CD4-positive, alpha-beta T cell treated with Interleukin-2 at 100 ng/mL for 4 hours (primary cell): ENCODE measurements around the gene SYNRG.
"Not testable (repeated sequence)": the region's sequence is repeated elsewhere in the genome, so short reads cannot be mapped to it uniquely, and the experiment has no call there.

Experiments used
- DNase-seq: peaks from one replicate; pipeline ENCODE4 v3.0.0-alpha.2; 2020; ENCODE audit warnings: low spot score

SYNRG gene

GRCh38 chr17:37609170-37610040 is at the start of gene SYNRG:
Gene SYNRG (minus strand): TSS chr17:37609418. CDS start chr17:37609355, 63 bp downstream.
- peak; percentile 95 for DNase-seq

GRCh38 chr17:37657202-37657601 is 48.0 kb upstream of the SYNRG start:
- DNase-seq: no peak

GRCh38 chr17:37651849-37652248 is 42.6 kb upstream of the SYNRG start:
- no peak for DNase-seq

- DNase-seq: no peak
Measured at GRCh38 chr17:37650419-37651003, 41.3 kb upstream of the SYNRG start.

GRCh38 chr17:37648555-37648954 is 39.3 kb upstream of the SYNRG start:
- DNase-seq: no peak

GRCh38 chr17:37647856-37648255 is 38.6 kb upstream of the SYNRG start:
- DNase-seq: no peak

- no peak for DNase-seq
Measured at GRCh38 chr17:37643869-37644268, 34.7 kb upstream of the SYNRG start.

- peak; percentile 93 for DNase-seq
Measured at GRCh38 chr17:37643118-37643766, 34.0 kb upstream of the SYNRG start, which contains the start of gene DDX52. Gene DDX52 (minus strand): TSS chr17:37643446. CDS start chr17:37643420, 26 bp downstream.

GRCh38 chr17:37642681-37643080 is 33.5 kb upstream of the SYNRG start:
- DNase-seq: no peak

GRCh38 chr17:37640015-37640414 is 30.8 kb upstream of the SYNRG start:
- DNase-seq: no peak

GRCh38 chr17:37637956-37638355 is 28.7 kb upstream of the SYNRG start:
- no peak for DNase-seq

- not testable (repeated sequence) for DNase-seq
Measured at GRCh38 chr17:37616430-37616829, 7.2 kb upstream of the SYNRG start.

GRCh38 chr17:37614823-37615222 is 5.6 kb upstream of the SYNRG start:
- no peak for DNase-seq

GRCh38 chr17:37614391-37614790 is 5.2 kb upstream of the SYNRG start:
- no peak for DNase-seq

- DNase-seq: no peak
Measured at GRCh38 chr17:37610971-37611370, 1.8 kb upstream of the SYNRG start.

- not testable (repeated sequence) for DNase-seq
Measured at GRCh38 chr17:37610041-37610420, 813 bp upstream of the SYNRG start.

GRCh38 chr17:37608351-37609169 is 658 bp downstream of the SYNRG start:
- no peak for DNase-seq

- DNase-seq: peak; percentile 51
Measured at GRCh38 chr17:37607637-37608331, 1.4 kb downstream of the SYNRG start.

GRCh38 chr17:37605813-37606505 is 3.3 kb downstream of the SYNRG start:
- peak; percentile 60 for DNase-seq

- no peak for DNase-seq
Measured at GRCh38 chr17:37605081-37605480, 4.1 kb downstream of the SYNRG start.

GRCh38 chr17:37604556-37604955 is 4.7 kb downstream of the SYNRG start:
- no peak for DNase-seq
